Measurements from ENCODE around the gene TMEM179. TPM values are rescaled to one million over a fixed set of nuclear protein-coding genes. Genes with fewer than 3 reads are reported as not detected.

The TMEM179 gene
- total and polyA plus RNA-seq, 2 donors (not counting 3 experiments of a cell fraction or from before 2014, with no cell fraction given) = 0.14 TPM; not detected in 1

DNA sequence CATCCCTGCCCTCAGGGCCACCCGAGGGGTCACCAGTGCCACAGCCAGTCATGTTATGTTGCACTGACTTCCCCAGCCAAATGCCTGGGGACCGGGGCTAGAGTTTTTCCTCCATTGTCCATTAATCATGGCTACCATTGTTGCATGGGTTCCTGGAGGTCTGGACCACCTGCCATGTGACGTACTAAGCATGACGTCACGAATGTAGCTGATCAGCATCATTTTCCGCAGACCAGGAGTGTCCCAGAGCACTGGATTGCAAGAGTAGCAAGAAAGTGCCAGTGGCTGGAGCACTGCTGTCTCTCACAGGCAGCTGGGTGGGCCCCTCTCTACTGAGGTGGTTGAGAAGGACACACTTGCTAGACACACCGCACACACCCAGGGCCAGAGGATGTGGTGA, 31.9 kb downstream of the TMEM179 start:
- FAIRE-seq (no peak), DNase-seq (ENCODE audit: low read depth, low spot score) (no peak)
- BruUV-seq (replicated peaks) = no TSS peak
- Histone ChIP-seq H3K36me3 (ENCODE audit: control insufficient read depth in 2 of 2, extremely low read depth in 1 of 2, insufficient read depth in 2 of 2, low read length in 2 of 2) (no peaks in the 10 kb centered on the region), H4K20me1 (replicated peaks; ENCODE audit: control insufficient read depth, extremely low read depth, insufficient read depth, low read length) (no peaks in the 10 kb centered on the region), H3K27me3 (ENCODE audit: control insufficient read depth in 2 of 2, insufficient read depth in 2 of 2, low read length in 2 of 2) (no peaks in the 10 kb centered on the region), H3K9ac (replicated peaks; ENCODE audit: extremely low read depth, insufficient read depth, low read length) (no peak overlapping the region), H3K4me2 (ENCODE audit: insufficient read depth, low read length) (no peak overlapping the region), H3K79me2 (ENCODE audit: control insufficient read depth, insufficient read depth, low read length) (no peaks in the 10 kb centered on the region), H3K27ac (ENCODE audit: insufficient read depth, low read depth, low read length) (no peak overlapping the region), H3K4me3 (replicated peaks in 1 of 3; ENCODE audit: insufficient read depth in 1 of 3, low read depth in 1 of 3, low read length in 3 of 3) (no peak overlapping the region), H3K9me3 (replicated peaks; ENCODE audit: control insufficient read depth, insufficient read depth, low read length) (no peaks in the 10 kb centered on the region), H2AFZ (ENCODE audit: low read depth, low read length) (no peak overlapping the region), H3K9me1 (replicated peaks; ENCODE audit: control insufficient read depth, extremely low read depth, insufficient read depth, low read length) (no peaks in the 10 kb centered on the region), H3K4me1 (ENCODE audit: control insufficient read depth, extremely low read depth, insufficient read depth, low read length) (no peaks in the 10 kb centered on the region)
- TF ChIP-seq EZH2 (IDR thresholded peaks at IDR 0.05; ENCODE audit: borderline replicate concordance, low read depth, low read length, severe bottlenecking) (no peak), FOS (IDR thresholded peaks at IDR 0.05; ENCODE audit: borderline replicate concordance, insufficient read depth, low read length) (no peak), MYC (IDR thresholded peaks at IDR 0.05; ENCODE audit: low read depth, low read length) (no peak), POLR2A (IDR thresholded peaks at IDR 0.05; ENCODE audit: low read depth, low read length) (no peak), JUN (IDR thresholded peaks at IDR 0.05; ENCODE audit: borderline replicate concordance, insufficient read depth, insufficient read length, low read depth) (no peak), POLR2AphosphoS5 (IDR thresholded peaks at IDR 0.05; ENCODE audit: insufficient read depth, low read depth, low read length) (no peak), GATA2 (IDR thresholded peaks at IDR 0.05; ENCODE audit: insufficient read depth, insufficient read length, low read depth, low read length) (no peak), MAX (IDR thresholded peaks at IDR 0.05; ENCODE audit: insufficient read depth, insufficient read length) (no peak)
- TF ChIP-seq, protein P1, sequence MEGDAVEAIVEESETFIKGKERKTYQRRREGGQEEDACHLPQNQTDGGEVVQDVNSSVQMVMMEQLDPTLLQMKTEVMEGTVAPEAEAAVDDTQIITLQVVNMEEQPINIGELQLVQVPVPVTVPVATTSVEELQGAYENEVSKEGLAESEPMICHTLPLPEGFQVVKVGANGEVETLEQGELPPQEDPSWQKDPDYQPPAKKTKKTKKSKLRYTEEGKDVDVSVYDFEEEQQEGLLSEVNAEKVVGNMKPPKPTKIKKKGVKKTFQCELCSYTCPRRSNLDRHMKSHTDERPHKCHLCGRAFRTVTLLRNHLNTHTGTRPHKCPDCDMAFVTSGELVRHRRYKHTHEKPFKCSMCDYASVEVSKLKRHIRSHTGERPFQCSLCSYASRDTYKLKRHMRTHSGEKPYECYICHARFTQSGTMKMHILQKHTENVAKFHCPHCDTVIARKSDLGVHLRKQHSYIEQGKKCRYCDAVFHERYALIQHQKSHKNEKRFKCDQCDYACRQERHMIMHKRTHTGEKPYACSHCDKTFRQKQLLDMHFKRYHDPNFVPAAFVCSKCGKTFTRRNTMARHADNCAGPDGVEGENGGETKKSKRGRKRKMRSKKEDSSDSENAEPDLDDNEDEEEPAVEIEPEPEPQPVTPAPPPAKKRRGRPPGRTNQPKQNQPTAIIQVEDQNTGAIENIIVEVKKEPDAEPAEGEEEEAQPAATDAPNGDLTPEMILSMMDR (IDR thresholded peaks at IDR 0.05; ENCODE audit: extremely low read depth in 1 of 2, insufficient read depth in 1 of 2, low read depth in 1 of 2, low read length in 2 of 2) = no peak
- POLR2A ChIA-PET = no interaction called here
- dilution Hi-C loops (cut with MboI; ENCODE audit: extremely low pct_ligation_motif_present, low sequenced_read_pairs) (no loop called here), intact Hi-C loops (cut with micrococcal nuclease) (no loop called here)
- CTCF ChIA-PET = interaction anchor here (2.7 kb wide), 1 partner anchor 9 kb away, joined by 16 read pairs; no protein-coding TSS in a partner anchor

Measured in endothelial cell of umbilical vein (primary cell).